DND-41 (cell line): Measurements from ENCODE around the gene BACH2.

ENCODE experiments used
- CTCF ChIP-seq: IDR thresholded peaks from 2 replicates; pipeline ENCODE4 v1.5.1; 2012; ENCODE audit warnings: borderline replicate concordance, low read length, moderate library complexity, mild to moderate bottlenecking; ENCODE audit not compliant: poor library complexity, severe bottlenecking; ENCODE audit errors: extremely low read depth
- EZH2 ChIP-seq: IDR thresholded peaks from 3 replicates; pipeline ENCODE4 v1.6.1; 2012; ENCODE audit warnings: borderline replicate concordance, low read depth, mild to moderate bottlenecking, moderate library complexity, low read length, inconsistent platforms; ENCODE audit not compliant: severe bottlenecking

GRCh38 chr6:90100059-90100665 lies 196.5 kb downstream of the BACH2 start:
- TF ChIP-seq CTCF (no peak), EZH2 (no peak)
